ENCODE measurements around the gene OR5C1. TPM values are rescaled to one million over a fixed set of nuclear protein-coding genes. Genes with fewer than 3 reads are reported as not detected.

The OR5C1 gene
- total RNA-seq, 1 donor from 2014 or later, result not detected

GRCh38 chr9:122786338-122786737 is 2.4 kb upstream of the OR5C1 start:
- Mint-ChIP-seq H3K4me1 (ENCODE audit: unreplicated experiment) (no peaks in the 10 kb centered on the region), H3K36me3 (no peaks in the 10 kb centered on the region), H3K9me3 (no peaks in the 10 kb centered on the region), H3K27ac (no peak overlapping the region), H3K27me3 (peaks cover 9% of the 10 kb centered on the region), H3K4me3 (no peak overlapping the region)
- TF ChIP-seq CTCF (conservative IDR thresholded peaks at IDR 0.05), result no peak
- DNase-seq (ENCODE audit: extremely low spot score, unreplicated experiment), result no peak

- TF ChIP-seq CTCF (conservative IDR thresholded peaks at IDR 0.05), result no peak
- Mint-ChIP-seq H3K27me3 (peaks cover 13% of the 10 kb centered on the region), H3K27ac (no peak overlapping the region), H3K4me1 (ENCODE audit: unreplicated experiment) (no peaks in the 10 kb centered on the region), H3K9me3 (no peaks in the 10 kb centered on the region), H3K36me3 (peaks cover 3% of the 10 kb centered on the region), H3K4me3 (no peak overlapping the region)
- no peak for DNase-seq (ENCODE audit: extremely low spot score, unreplicated experiment)
These were observed 718 bp downstream of the OR5C1 start for GRCh38 chr9:122789256-122790046.

- no peak for DNase-seq (ENCODE audit: extremely low spot score, unreplicated experiment)
- Mint-ChIP-seq H3K27ac (no peak overlapping the region), H3K4me3 (no peak overlapping the region), H3K4me1 (ENCODE audit: unreplicated experiment) (no peaks in the 10 kb centered on the region), H3K36me3 (peaks cover 3% of the 10 kb centered on the region), H3K9me3 (no peaks in the 10 kb centered on the region), H3K27me3 (peaks cover 8% of the 10 kb centered on the region)
- no peak for TF ChIP-seq CTCF (conservative IDR thresholded peaks at IDR 0.05)
These were observed 3.3 kb downstream of the OR5C1 start for GRCh38 chr9:122791872-122792669.

- H3K27me3 Mint-ChIP-seq, result peaks cover 21% of the 10 kb centered on the region
- no peak for DNase-seq (ENCODE audit: extremely low spot score, unreplicated experiment)
- peaks cover 3% of the 10 kb centered on the region for H3K36me3 Mint-ChIP-seq
- H3K27ac Mint-ChIP-seq, result no peak overlapping the region
- no peaks in the 10 kb centered on the region for H3K9me3 Mint-ChIP-seq
- no peak overlapping the region for H3K4me3 Mint-ChIP-seq
- TF ChIP-seq CTCF (conservative IDR thresholded peaks at IDR 0.05), result no peak
- H3K4me1 Mint-ChIP-seq (ENCODE audit: unreplicated experiment), result no peaks in the 10 kb centered on the region
These were observed 8.8 kb downstream of the OR5C1 start for GRCh38 chr9:122797316-122798063.
